HG02623 (cell line): ENCODE data around the gene AAR2.

Experiments
- ATAC-seq: cut with Tn5 transposase; IDR thresholded peaks from one replicate; pipeline ENCODE4 v1.9.1; 2021; ENCODE audit warnings: moderate library complexity; ENCODE audit not compliant: unreplicated experiment

Gene AAR2

GRCh38 chr20:36275441-36276189 is 39.3 kb downstream of the AAR2 start:
- no peak for ATAC-seq

GRCh38 chr20:36277546-36277945 is 41.3 kb downstream of the AAR2 start:
- ATAC-seq, result no peak

GRCh38 chr20:36279362-36279761 is 43.1 kb downstream of the AAR2 start:
- no peak for ATAC-seq

GRCh38 chr20:36279776-36280175 is 43.5 kb downstream of the AAR2 start:
- no peak for ATAC-seq

- no peak for ATAC-seq
Observed at GRCh38 chr20:36281785-36282380, 45.6 kb downstream of the AAR2 start.

- no peak for ATAC-seq
Observed at GRCh38 chr20:36284751-36285150, 48.5 kb downstream of the AAR2 start.

GRCh38 chr20:36285746-36286447 is 49.6 kb downstream of the AAR2 start:
- ATAC-seq, result no peak

GRCh38 chr20:36297656-36298055 is 61.4 kb downstream of the AAR2 start:
- no peak for ATAC-seq

- ATAC-seq, result no peak
Observed at GRCh38 chr20:36298061-36298460, 61.8 kb downstream of the AAR2 start.

GRCh38 chr20:36298795-36299339 is 62.6 kb downstream of the AAR2 start:
- no peak for ATAC-seq

- no peak for ATAC-seq
Observed at GRCh38 chr20:36299459-36299858, 63.2 kb downstream of the AAR2 start.

- no peak for ATAC-seq
Observed at GRCh38 chr20:36301359-36302119, 65.3 kb downstream of the AAR2 start.

GRCh38 chr20:36303020-36303595 is 66.8 kb downstream of the AAR2 start:
- no peak for ATAC-seq

GRCh38 chr20:36303831-36304230 is 67.6 kb downstream of the AAR2 start:
- no peak for ATAC-seq

- ATAC-seq, result no peak
Observed at GRCh38 chr20:36304786-36305495, 68.7 kb downstream of the AAR2 start.

GRCh38 chr20:36305602-36306551 is 69.6 kb downstream of the AAR2 start, which contains the start of gene DLGAP4:
Gene DLGAP4, plus strand, starts transcription at chr20:36306339. Its CDS starts 125,379 bp downstream, at chr20:36431718.
- no peak for ATAC-seq
